CD4-positive, alpha-beta T cell treated with Interleukin-1 beta for 1 hour (primary cell): ENCODE measurements around the gene EYA2.
A peak's percentile ranks its signal among the peaks of the same experiment; 100 is the strongest.
"Not testable (repeated sequence)": the region's sequence is repeated elsewhere in the genome, so short reads cannot be mapped to it uniquely, and the experiment has no call there.

Experiments used
- DNase-seq, 2 donors: peaks; one replicate each; pipeline ENCODE4 v3.0.0-alpha.2; 2020 to 2022

Gene EYA2

DNA sequence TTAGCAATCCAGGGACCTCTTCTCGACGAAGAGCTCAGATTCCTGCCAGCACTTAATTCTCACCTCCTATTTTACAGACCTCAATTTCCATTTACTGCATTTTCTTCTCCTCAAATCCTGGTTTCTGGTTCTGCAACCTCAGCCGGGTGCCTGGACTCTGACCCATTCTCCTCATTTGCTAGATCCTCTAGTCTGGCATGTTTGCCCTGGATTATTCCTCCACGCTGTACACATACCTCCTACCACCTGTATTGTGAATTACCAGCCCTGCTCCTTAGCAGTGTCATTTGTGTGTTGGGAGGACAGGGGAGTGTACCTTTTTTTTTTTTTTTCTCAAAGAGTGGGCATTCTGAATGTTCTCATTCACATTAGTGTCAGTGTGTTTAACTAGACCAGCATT lies 257.4 kb downstream of the EYA2 start:
- no peak for DNase-seq

DNA sequence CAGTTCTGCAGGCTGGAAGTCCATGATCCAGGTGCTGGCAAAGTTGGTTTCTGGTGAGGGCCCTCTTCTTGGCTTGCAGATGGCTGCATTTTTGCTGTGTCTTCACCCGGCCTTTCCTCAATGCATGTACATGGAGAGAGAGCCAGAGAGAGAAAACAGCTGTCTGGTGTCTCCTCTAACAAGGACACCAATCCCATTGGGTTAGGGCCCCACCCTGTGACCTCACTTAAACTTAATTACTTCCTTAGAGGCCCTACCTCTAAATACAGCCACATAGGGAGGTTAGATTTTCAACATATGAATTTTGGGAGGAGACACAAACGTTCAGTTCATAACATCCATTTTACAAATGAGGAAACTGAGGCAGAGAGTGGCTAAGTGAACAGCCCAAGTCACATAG lies 259.4 kb downstream of the EYA2 start:
- DNase-seq, result no peak

DNA sequence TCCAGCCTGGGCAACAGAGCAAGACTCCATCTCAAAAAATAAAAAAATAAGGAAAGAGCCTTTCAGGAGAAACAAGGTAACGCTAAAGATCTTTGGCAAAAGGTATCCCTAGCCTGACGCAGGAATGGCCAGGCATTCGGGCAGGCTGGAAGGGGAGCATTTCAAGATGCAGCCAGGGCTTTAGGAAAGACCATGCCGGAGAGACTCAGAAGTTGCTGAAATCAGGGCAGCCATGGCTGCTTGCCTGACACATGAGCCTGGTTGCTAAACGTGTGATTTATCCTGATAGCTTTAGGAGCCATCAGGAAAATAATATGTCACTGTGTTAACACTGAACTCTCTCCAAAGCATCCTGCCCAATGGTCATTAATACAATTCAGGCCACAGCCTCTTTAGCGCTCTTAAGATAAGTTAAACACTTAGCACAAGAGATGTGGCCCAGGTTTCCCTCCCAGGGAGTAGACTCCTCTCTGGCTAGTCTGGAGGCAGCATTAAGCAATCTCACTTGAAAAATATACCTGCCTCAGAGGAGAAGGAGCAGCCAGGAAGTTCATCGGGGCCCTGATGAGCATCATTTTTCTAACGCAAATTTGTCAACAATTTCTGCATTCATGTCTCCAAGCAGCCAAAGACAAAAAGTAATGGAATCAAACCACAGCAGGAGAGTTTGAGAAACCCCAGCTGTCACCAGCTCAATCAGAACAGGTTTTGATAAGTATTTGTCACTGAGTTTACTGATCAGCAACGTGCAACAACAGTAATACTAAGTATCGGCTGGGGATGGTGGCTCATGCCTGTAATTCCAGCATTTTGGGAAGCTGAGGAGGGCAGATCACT lies 261.9 kb downstream of the EYA2 start:
- no peak for DNase-seq

DNA sequence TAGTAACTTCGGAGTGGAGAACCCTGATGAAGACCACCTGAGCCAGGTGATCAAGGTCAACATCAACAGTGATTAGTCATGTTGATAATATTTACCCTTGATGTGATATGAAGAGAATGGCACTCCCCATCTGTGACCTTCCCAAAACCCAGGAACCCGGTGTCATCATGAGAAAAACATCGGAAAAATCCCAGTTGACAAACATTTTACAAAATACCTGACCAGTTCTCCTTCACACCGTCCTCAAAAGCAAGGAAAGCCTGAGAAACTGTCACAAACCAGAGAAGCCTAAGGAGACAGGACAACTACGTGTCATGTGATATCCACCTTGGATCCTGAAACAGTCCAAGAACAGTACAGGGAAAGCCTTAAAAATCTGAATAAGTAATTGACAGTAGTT lies 264.5 kb downstream of the EYA2 start:
- no peak for DNase-seq

DNA sequence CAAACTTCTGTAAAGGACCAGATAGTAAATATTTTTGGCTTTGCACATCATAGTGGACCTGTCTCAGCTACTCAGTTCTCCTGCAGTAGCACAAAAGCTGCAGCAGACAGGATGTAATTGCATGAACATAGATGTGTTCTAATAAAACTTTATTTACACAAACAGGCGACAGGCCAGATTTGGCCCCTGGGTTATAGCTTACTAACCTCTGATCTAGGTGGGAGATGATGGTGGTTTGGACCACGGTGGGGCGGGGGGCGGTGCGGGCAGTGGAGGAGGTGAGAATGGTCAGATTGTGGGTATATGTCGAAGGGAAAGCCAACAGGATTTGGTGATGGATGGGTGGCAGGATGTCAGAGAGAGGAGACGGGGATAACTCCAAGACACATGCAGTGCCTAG lies 265.6 kb downstream of the EYA2 start:
- DNase-seq, result no peak

DNA sequence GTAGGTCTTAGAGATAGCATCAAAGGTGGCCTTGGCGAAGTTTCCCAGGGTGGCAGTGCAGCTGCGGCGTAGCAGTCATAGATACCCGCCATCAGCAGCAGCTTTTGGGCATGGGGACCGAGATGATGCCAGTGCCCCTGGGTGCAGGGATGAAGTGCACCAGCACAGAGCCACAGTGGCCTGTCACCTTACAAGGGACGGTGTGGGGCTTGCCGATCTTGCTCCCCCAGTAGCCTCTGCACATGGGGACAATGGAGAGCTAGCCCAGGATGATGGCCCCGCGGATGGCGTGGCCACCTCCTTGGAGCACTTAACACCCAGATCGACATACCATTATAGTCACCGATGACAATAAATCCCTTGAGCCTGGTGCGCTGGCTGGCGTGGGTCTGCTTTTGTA lies 266.3 kb downstream of the EYA2 start:
- no peak for DNase-seq

DNA sequence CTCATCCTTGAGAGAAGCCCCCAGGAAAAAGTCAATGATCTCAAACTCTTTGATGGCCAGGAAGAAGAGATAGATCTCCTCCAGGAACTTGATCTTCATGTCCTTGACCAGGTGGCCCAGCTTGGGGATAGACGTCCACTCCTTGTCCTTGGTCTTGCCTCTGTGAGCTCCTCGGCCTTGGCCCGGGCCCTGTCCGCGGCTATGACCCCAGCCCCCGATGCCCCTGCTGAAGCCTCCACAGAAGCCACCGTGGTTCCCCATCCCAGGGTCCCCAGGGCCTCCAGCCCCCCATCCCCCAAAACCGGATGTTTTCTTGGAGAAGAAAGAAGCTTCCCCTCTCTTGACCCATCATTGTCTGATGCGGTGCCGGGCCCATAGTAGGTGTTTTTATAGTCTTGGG lies 266.8 kb downstream of the EYA2 start:
- DNase-seq, result no peak

DNA sequence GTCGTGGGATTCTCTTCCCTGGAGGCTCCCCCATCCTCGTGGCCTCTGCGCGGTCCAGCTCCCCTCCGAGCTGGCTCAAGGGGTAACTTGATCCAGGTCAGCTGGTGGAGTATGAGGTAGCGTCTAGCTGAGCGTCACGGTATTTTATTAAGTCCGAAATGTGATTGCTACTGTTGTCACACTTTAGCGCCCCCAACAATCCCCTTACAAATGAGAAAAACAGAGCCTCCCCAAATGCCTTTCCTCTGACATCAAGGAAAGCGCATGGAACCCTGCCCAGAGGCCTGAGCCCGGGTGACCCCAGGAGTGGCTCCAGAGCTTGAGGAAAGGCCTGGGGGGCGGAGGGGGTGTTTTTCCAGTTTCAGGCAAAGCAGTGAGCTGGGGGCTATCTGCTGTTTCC lies 269.5 kb downstream of the EYA2 start:
- no peak for DNase-seq

DNA sequence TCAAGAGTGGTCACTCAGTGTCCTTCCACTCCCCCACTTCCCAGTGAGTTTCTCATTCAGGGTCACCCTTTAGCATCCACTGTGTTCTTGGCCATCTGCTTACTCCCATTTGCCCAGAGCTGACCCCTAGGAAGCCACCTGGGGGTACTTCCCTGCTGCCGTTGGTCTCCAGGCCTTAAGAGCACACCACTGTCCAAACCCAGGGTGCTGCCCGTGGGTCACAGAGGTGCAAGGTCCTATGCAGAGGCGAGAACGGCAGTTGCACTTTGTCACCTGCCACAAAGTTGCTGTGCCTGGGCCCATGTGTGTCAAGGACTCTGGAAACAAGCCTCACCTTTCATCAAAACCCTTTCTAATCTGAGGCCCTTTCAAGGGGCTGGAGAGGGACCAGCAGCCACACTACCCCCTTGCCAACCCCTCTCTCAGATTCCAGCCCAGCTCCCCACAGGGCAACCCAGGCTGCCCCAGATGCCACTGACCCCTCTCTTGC lies 270.8 kb downstream of the EYA2 start:
- DNase-seq, result no peak

DNA sequence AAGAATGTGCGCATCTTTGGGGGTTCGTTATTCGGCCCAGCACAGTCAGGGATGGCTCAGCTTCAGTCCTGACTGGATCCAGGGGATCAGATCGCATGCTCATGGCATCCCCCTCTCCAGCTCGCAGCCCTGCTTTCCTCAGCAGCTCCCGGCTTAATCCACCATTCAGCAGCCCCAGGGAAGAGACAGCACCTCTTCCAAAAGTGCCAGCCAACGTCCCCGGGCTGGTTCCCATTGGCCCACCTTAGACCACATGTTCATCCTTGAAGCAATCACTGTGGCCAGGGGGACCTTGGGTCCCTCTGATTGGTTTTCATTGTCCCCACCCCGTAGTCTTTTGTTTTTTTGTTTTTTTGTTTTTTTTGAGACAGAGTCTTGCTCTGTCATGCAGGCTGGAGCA lies 273.2 kb downstream of the EYA2 start:
- no peak for DNase-seq

DNA sequence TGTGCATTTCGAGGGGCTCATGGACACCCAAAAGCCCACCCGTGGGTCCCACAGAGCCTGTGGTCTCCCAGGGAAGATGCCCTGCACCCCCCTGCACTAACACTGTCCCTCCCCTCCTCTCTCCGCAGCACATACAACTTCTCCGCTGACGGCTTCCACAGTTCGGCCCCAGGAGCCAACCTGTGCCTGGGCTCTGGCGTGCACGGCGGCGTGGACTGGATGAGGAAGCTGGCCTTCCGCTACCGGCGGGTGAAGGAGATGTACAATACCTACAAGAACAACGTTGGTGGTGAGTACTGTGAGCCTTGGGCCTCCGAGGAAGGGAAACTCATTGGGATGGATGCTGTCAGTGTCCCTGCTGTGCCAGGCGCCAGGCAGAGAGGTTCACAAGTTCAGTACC lies 277.9 kb downstream of the EYA2 start:
- no peak for DNase-seq

DNA sequence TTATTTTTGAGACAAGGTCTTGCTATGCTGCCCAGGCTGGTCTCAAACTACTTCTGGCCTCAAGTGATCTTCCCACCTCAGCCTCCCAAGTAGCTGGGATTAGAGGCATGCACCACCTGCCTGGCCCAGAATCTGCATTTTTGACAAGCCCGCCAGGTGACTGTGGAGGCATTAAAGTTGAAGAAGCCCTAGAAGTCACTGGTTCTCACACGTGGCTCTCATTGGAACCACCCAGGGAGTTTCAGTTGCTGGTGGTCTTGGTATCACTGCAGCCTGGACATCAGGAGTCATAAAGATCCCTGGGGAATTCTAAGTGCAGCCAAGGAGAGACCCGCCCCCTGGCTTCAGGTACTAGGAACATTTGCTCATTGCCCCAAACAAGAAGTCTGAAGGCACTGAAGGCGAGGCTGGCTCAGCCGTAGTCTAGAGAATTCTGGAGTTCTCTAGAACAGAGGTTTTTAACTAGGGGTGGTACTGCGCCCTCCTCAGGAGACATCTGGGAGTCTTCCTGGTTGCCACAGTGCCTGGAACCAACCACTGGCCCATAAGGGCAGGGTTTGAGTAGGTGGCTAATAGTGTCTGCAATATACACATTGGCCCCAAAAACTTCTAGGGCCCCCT lies 279.1 kb downstream of the EYA2 start:
- no peak for DNase-seq

DNA sequence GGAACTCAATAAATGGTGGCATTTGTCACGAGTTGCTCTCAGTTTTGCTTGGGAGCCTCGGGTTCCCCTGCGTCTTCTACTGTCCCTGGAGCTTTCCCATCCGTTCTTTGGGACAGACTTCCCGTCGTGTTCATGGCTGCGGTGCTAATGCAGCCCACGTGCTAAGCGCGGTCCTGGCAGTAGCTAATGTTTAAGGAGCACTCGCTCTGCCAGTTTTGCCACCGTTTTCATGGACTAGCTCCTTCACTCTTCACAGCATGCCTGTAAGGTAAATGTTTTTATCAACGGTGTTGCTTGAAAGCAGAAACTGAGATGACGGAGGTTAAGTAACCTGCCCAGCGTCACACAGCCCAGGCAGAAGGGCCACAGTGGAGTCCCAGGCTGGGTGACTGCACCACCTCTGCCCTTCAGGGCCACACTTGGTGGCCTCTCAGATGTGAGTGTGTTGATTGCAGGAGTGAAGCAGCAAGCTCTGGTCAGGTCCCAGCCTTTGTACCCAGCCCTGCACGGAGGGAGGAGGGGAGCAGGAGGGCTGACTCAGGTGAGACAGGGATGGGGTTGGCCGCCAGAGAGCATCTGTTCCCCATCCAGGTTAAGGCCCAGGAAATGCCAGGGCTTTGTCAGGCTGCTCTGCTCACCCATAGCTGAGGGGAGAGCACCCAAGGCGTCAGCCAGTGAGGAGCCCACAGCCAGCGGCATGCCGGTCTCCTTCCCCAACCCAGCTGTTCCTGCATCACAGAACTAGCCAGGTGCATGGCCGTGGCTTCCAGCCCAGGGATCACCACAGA lies 280.0 kb downstream of the EYA2 start:
- no peak for DNase-seq

DNA sequence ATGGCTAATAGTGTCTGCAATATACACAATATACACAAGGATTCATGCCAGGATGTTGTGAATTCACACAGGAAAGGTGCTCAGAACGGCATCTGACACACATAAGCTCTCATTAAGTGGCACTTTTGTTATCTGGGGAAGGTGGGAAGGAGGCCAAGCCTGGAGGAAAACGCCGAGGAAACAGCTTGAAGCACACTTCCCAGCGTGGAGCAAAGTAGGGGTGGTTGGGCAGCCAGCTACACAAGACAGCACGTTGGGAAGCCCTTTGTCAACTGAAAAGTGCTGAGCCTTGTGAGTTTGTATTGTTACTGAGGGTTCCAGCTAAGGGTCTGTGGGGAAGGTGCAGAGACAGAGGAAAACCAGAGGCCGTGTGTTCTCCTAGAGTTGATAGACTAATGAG lies 280.9 kb downstream of the EYA2 start:
- DNase-seq, result no peak

DNA sequence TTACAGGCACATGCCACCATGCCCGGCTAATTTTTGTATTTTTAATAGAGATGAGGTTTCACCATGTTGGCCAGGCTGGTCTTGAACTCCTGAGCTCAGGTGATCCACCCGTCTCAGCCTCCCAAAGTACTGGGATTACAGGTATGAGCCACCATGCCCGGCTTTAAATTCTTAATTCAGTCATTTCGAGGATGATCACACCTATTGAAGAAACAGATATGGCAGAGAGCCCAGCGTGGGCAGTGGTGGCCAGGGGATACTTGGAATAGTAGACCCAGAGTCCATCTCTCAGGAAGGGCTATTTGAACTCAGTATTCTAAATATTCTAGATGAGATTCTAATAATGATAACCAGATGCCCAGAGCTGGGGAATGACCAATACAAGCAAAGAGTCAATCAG lies 281.6 kb downstream of the EYA2 start:
- DNase-seq, result not testable (repeated sequence)

DNA sequence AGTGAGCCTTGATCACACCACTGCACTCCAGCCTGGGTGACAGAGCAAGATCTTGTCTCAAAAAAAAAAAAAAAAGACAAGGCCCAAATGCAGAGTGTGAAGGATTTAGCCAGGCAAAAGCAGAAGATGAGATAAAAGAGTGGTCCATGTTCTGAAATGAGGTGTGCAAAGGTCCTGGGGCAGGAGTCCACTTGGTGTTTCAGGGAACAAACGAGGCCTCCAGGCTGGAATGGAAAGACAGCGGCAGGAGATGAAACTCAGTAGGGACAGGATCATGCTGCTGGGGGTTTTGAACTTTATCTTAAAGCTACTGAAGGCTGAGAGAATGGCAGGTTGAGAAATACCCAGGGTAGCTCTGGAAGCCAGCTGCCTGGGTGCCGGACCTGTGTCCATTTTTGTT lies 283.6 kb downstream of the EYA2 start:
- DNase-seq, result no peak

DNA sequence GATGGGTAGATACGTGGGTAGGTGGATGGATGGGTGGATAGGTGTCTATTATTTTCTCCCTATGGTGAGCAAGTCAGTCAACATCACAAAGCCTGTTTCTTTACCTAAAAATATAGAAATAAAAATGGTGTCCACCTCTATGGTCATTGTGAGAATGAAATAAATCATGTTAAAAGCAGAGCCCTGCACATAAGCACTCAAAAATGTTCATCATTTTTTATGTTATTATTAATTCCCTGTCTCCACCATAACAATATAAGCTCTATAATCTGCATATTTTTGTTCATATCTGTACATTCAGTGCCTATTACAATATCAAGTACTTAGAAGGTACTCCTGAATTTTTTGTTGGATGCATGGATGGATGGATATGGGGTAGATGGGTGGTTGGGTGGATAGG lies 284.2 kb downstream of the EYA2 start:
- DNase-seq, result no peak

DNA sequence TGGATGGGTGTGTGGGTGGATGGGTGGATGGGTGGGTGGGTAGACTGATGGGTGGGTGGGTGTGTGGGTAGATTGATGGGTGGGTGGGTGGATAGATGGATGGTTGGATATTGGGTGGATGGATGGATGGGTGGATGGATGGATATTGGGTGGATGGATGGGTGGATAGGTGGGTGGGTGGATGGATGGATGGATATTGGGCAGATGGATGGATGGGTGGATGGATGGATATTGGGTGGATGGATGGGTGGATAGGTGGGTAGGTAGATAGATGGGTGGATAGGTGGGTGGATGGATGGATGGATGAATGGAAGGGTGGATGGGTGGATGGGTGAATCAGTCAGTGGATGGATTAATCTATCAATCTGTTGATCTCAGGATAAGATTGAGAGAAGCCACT lies 284.6 kb downstream of the EYA2 start:
- no peak for DNase-seq

DNA sequence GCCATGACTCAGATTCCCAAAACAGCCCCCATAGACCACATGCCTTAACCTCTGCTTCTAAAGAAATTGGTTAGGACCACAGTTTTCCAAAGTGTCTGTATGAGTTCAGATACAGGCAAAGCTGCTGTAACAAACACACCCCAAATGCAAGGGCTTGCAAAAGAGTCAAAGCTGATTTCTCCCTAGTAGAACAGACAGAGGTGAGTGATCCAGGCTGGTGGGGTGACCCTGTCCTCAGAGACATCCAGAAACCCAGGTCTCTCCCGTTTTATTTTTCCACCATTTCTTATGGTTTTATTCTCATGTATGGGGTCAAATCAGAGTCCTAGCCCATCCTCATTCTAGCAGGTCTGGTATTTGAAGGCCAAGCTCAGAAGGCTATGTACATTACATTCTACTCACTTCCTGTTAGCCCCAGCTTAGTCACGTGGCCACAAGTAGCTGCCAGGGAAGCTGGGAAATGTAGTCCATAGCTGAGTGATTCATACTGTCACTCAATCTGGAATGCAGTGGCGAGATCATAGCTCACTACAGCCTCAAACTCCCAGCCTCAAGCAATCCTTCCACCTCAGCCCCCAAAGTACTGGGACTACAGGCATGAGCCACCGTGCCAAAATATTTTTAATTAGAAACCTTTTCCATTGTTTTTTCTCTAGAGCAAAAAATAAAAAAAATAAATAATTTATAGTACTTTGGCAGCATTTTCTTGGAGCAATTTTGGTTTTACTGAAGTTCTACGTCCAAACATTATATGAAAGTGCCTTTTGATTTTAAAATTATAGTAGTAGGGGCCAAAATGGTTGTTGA lies 286.6 kb downstream of the EYA2 start:
- DNase-seq, result peak; percentile 7 to 36

DNA sequence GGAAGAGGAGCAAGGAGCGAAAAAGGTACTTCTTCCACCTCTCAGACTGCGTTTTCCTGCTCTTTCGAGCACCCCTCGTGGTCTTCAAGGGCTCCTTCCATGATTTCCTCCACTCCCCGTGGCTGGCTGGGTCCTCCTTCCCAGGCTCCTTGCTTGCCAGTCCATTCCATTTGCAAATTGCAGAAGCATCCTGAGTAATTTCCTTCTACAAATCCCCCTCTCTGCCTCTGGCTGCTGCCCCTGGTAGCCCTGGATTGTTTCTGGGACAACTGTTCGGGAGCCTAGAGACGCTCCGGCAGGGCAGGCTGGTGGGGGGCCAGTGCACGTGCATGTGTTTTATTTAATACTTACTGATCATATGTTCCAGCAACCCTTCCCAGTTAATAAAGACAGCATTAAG lies 288.7 kb downstream of the EYA2 start:
- DNase-seq, result no peak

DNA sequence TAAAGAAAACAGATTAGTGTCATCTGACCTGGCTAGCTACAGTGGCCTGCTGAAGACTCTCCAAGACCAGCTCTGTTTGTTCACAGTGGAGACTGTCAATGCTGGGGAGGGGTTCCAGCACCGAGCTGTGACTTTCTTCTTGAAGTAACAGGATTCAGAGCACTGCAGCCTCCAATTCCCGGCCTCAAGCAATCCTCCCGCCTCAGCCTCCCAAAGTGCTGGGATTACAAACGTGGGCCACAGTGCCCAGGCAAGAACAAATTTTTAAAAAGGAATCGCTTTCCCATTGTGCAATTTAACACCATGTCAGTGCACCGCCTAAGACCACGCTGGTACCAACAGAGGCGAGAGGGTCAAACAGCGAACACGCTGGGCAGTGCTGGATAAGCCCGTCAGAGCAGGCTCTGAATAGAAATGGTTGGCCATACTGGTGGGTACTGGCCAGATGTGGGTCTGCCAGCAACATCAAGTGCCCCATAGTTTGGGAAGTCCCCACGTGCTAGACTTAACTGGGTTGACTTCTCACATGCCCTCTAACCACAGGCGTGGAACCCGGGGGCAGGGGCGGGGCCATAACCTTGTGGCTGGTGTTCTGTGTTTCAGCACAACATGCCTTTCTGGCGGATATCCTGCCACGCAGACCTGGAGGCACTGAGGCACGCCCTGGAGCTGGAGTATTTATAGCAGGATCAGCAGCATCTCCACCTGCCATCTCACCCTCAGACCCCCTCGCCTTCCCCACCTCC lies 293.0 kb downstream of the EYA2 start:
- DNase-seq, result peak in 1 of 2 donors; percentile 17

DNA sequence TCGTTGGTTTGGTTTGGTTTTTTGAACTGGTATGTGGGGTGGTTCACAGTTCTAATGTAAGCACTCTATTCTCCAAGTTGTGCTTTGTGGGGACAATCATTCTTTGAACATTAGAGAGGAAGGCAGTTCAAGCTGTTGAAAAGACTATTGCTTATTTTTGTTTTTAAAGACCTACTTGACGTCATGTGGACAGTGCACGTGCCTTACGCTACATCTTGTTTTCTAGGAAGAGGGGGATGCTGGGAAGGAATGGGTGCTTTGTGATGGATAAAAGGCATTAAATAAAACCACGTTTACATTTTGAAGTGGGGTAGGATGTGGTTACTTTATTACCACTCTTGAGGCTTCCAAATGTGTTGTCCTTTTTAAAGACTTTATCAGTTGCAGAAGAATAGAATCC lies 293.9 kb downstream of the EYA2 start:
- no peak for DNase-seq
